SH-SY5Y (cell line): ENCODE results near the gene CLEC3B.

ENCODE experiments used
- GATA2 ChIP-seq: IDR thresholded peaks from 2 replicates; pipeline ENCODE4 v1.6.1; 2011; ENCODE audit warnings: mild to moderate bottlenecking, low read depth, low read length
- GATA3 ChIP-seq: IDR thresholded peaks from 2 replicates; pipeline ENCODE4 v1.6.1; 2011; ENCODE audit warnings: low read depth, mild to moderate bottlenecking, low read length, moderate library complexity

Gene CLEC3B

DNA sequence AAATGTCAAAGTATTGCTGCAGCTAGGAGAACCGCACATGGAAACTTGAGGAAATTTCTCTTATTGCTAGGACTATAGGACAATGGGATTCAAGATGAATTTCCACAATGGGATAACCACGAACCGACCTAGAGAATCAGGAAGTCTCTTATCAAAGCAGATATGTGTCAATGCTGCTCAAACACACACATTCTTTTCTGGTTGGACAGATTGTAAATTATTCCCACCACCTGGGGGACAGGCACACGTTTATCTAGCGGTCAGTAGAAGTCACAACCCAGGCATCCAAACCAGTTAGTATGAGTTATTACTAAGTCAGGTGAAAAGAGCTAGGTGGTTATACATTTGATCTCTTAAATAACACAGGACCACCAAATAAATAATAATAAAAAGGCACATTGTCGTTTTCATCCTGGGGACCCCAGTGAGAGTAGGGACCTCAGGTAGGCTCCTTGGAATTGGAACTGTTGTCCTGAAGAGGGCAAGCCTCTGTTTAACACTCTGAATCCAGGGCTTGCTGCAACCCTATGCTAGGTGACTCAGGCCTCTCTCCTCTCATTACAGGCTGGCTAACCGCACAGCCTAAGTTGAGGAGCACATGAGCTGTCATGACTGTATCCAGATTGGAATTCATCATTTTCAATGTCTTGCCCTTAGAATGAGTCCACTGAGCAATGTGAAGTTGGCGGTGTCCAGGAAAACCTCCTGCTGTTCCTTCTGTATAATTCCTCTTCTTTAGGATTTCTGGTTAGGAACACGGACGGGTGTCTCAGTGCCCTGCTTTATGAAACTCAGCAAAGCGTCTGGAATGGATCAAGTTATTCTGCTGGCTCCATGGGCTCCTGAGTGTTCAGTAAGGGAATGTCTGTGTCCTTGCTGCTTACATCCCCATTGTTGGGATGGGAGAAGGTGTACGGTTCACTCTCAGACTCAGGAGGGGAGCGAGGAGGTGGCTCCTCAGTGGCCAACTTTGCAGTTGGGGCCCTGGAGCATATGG lies 59.0 kb downstream of the CLEC3B start:
- no peak for TF ChIP-seq GATA3
- TF ChIP-seq GATA2 = no peak
